HCT116 (cell line): ENCODE results near the gene CTBP2. TPM values are rescaled to one million over a fixed set of nuclear protein-coding genes. Genes with fewer than 3 reads are reported as not detected.

Source experiments
- ATAC-seq: fragments of 200-7000 bp; cut with Tn5 transposase; 2 replicates; pipeline ENCODE4 v1.9.1; 2020; ENCODE audit warnings: mild to moderate bottlenecking, moderate library complexity
- BruUV-seq: library from RNA; stranded (reverse); fragments of 400-500 nt; replicated peaks from 2 replicates; lab custom pipeline; 2021; lab: Mats Ljungman, UMichigan
- CTCF ChIA-PET: fragments of 300-600 bp; sonication (Branson Sonifier 250); formaldehyde crosslinking; loops from one replicate; lab custom pipeline; 2021; ENCODE audit warnings: antibody characterized with exemption; lab: Charles Lee
- POLR2A ChIA-PET: fragments of 300-600, 350-600 bp; sonication (Branson Sonifier 250); formaldehyde crosslinking; loops from one replicate; lab custom pipeline; 2021; ENCODE audit warnings: antibody characterized with exemption; lab: Charles Lee
- RAD21 ChIA-PET, 2 experiments: fragments of 300-600 bp; sonication (Branson Sonifier 250); formaldehyde crosslinking; loops; one replicate each; lab custom pipeline; 2023; ENCODE audit warnings: low total read pairs in 2 of 2; ENCODE audit not compliant: uncharacterized antibody in 2 of 2, unreplicated experiment in 2 of 2, low non-redundant PET in 1 of 2; lab: Charles Lee
- DNase-seq: peaks from one replicate; pipeline ENCODE4 v3.0.0-alpha.2; 2010; ENCODE audit warnings: low read depth, low spot score
- H2AFZ ChIP-seq: fragments of 200-600 bp; shearing (Covaris generic), sonication (generic); 2 replicates; pipeline ENCODE4 v1.6.1; 2017; ENCODE audit warnings: low read depth, mixed run types, mixed read lengths, antibody characterized with exemption, low read length; ENCODE audit not compliant: poor library complexity, severe bottlenecking
- H3K27ac ChIP-seq: 2 replicates; pipeline ENCODE4 v1.5.1; 2012; ENCODE audit warnings: low read depth, low read length
- H3K27me3 ChIP-seq: fragments of 200-600 bp; sonication (generic); 2 replicates; pipeline ENCODE4 v1.6.1; 2016; ENCODE audit warnings: mixed run types, low read length, mixed read lengths; ENCODE audit not compliant: insufficient read depth
- H3K36me3 ChIP-seq, 2 experiments: fragments of 200-500 bp in 1 of 2; fragments of 200-600 bp in 1 of 2; sonication (Bioruptor generic) in 1 of 2; sonication (generic) in 1 of 2; 2 replicates each; pipeline versions ENCODE4 v1.5.1 to v1.6.1; 2014 to 2016; ENCODE audit warnings: low read length in 2 of 2, inconsistent platforms in 1 of 2, mixed read lengths in 1 of 2, mixed run types in 1 of 2; ENCODE audit not compliant: insufficient read depth in 2 of 2, control insufficient read depth in 1 of 2
- H3K4me1 ChIP-seq, 2 experiments: fragments of 200-600 bp in 1 of 2; sonication (generic) in 1 of 2; 2 replicates each; pipeline versions ENCODE4 v1.5.1 to v1.6.1; 2012 to 2017; ENCODE audit warnings: low read length in 2 of 2, inconsistent platforms in 1 of 2, mild to moderate bottlenecking in 1 of 2, mixed read lengths in 1 of 2, mixed run types in 1 of 2, moderate library complexity in 1 of 2; ENCODE audit not compliant: insufficient read depth in 2 of 2, control insufficient read depth in 1 of 2
- H3K4me2 ChIP-seq: fragments of 200-600 bp; sonication (generic); 2 replicates; pipeline ENCODE4 v1.6.1; 2017; ENCODE audit warnings: mixed run types, low read length, mixed read lengths
- H3K4me3 ChIP-seq, 2 experiments: fragments of 200-600 bp in 1 of 2; sonication (generic) in 1 of 2; replicated peaks in 1 of 2; 2 replicates each; pipeline ENCODE4 v1.5.1; 2011 to 2016; ENCODE audit warnings: low read length in 2 of 2, control low read depth in 1 of 2, low read depth in 1 of 2, mild to moderate bottlenecking in 1 of 2, mixed read lengths in 1 of 2, mixed run types in 1 of 2
- H3K79me2 ChIP-seq: fragments of 200-600 bp; sonication (generic); 2 replicates; pipeline ENCODE4 v1.6.1; 2017; ENCODE audit warnings: mild to moderate bottlenecking, mixed run types, low read length, moderate library complexity, mixed read lengths; ENCODE audit not compliant: insufficient read depth
- H3K9ac ChIP-seq: fragments of 200-600 bp; sonication (generic); 2 replicates; pipeline ENCODE4 v1.6.1; 2016; ENCODE audit warnings: low read length, mixed read lengths
- H3K9me2 ChIP-seq: fragments of 200-600 bp; sonication (generic), shearing (Covaris generic); 2 replicates; pipeline ENCODE4 v1.6.1; 2017; ENCODE audit warnings: mixed run types, mild to moderate bottlenecking, moderate library complexity; ENCODE audit not compliant: insufficient read depth
- H3K9me3 ChIP-seq, 2 experiments: fragments of 200-500 bp in 1 of 2; fragments of 200-600 bp in 1 of 2; sonication (Bioruptor generic) in 1 of 2; sonication (generic) in 1 of 2; 2 replicates each; pipeline ENCODE4 v1.6.1; 2014 to 2017; ENCODE audit warnings: low read length in 2 of 2, mixed read lengths in 2 of 2, inconsistent platforms in 1 of 2, low read depth in 1 of 2, mild to moderate bottlenecking in 1 of 2, mixed run types in 1 of 2, moderate library complexity in 1 of 2; ENCODE audit not compliant: control insufficient read depth in 1 of 2, insufficient read depth in 1 of 2
- H4K20me1 ChIP-seq: fragments of 200-600 bp; sonication (generic), shearing (Covaris generic); 2 replicates; pipeline ENCODE4 v1.6.1; 2017; ENCODE audit warnings: mixed run types, mild to moderate bottlenecking, moderate library complexity; ENCODE audit not compliant: insufficient read depth
- CEBPB ChIP-seq: IDR thresholded peaks from 2 replicates; pipeline ENCODE4 v1.6.1; 2012; ENCODE audit warnings: low read depth
- ELF1 ChIP-seq: IDR thresholded peaks from 2 replicates; pipeline ENCODE4 v1.6.1; 2012; ENCODE audit warnings: low read depth, borderline replicate concordance
- POLR2A ChIP-seq: IDR thresholded peaks from 2 replicates; pipeline ENCODE4 v1.7.0; 2011; ENCODE audit warnings: borderline replicate concordance; ENCODE audit not compliant: insufficient read depth, insufficient read length; ENCODE audit errors: extremely low read depth
- TCF7L2 ChIP-seq: IDR thresholded peaks from 2 replicates; pipeline ENCODE4 v1.7.0; 2011; ENCODE audit warnings: borderline replicate concordance, inconsistent platforms; ENCODE audit not compliant: insufficient read depth, insufficient read length; ENCODE audit errors: extremely low read depth
- intact Hi-C: fragments of 100-400 bp; cut with micrococcal nuclease; formaldehyde crosslinking; loops from 2 replicates; pipeline ENCODE4 v1.10.0; 2022
- total RNA-seq: library from RNA; stranded (reverse); gene quantifications from one replicate; pipeline ENCODE4 v1.2.1, GENCODE V29; 2021; ENCODE audit not compliant: unreplicated experiment
- TF ChIP-seq, protein P1 (sequence below): IDR thresholded peaks from 2 replicates; pipeline ENCODE4 v1.6.1; 2012
- TF ChIP-seq, protein P2 (sequence below), 3 experiments: fragments of 200-600 bp in 1 of 3; sonication (generic) in 1 of 3; IDR thresholded peaks in 2 of 3; conservative IDR thresholded peaks in 1 of 3; 2 replicates each; pipeline ENCODE4 v1.5.1; 2012 to 2017; ENCODE audit warnings: low read depth in 2 of 3, low read length in 2 of 3, antibody characterized with exemption in 1 of 3, borderline replicate concordance in 1 of 3, control low read depth in 1 of 3, mild to moderate bottlenecking in 1 of 3, mixed read lengths in 1 of 3, mixed run types in 1 of 3, moderate library complexity in 1 of 3; ENCODE audit not compliant: insufficient read depth in 1 of 3
- TF ChIP-seq, protein P3 (sequence below): IDR thresholded peaks from 2 replicates; pipeline ENCODE4 v1.6.1; 2012; ENCODE audit warnings: low read depth

The CTBP2 gene
- total RNA-seq, 1 experiment from 2014 or later = 144 TPM

- DNase-seq = no peak
- RAD21 ChIA-PET = no interaction called here
- no peaks in the 10 kb centered on the region for H3K27me3 ChIP-seq
- no peaks in the 10 kb centered on the region for H3K9me3 ChIP-seq
- BruUV-seq = no TSS peak
- no peak overlapping the region for H2AFZ ChIP-seq
- intact Hi-C loops = no loop called here
- no peak for TF ChIP-seq ELF1
- no peak for TF ChIP-seq POLR2A
- no peak for TF ChIP-seq CEBPB
- TF ChIP-seq, protein P1, sequence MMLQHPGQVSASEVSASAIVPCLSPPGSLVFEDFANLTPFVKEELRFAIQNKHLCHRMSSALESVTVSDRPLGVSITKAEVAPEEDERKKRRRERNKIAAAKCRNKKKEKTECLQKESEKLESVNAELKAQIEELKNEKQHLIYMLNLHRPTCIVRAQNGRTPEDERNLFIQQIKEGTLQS = no peak
- TF ChIP-seq, protein P2, sequence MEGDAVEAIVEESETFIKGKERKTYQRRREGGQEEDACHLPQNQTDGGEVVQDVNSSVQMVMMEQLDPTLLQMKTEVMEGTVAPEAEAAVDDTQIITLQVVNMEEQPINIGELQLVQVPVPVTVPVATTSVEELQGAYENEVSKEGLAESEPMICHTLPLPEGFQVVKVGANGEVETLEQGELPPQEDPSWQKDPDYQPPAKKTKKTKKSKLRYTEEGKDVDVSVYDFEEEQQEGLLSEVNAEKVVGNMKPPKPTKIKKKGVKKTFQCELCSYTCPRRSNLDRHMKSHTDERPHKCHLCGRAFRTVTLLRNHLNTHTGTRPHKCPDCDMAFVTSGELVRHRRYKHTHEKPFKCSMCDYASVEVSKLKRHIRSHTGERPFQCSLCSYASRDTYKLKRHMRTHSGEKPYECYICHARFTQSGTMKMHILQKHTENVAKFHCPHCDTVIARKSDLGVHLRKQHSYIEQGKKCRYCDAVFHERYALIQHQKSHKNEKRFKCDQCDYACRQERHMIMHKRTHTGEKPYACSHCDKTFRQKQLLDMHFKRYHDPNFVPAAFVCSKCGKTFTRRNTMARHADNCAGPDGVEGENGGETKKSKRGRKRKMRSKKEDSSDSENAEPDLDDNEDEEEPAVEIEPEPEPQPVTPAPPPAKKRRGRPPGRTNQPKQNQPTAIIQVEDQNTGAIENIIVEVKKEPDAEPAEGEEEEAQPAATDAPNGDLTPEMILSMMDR (IDR thresholded peaks at IDR 0.05 in 2 of 3, conservative IDR thresholded peaks at IDR 0.05 in 1 of 3; ENCODE audit: borderline replicate concordance in 1 of 3, insufficient read depth in 1 of 3, low read depth in 2 of 3, low read length in 2 of 3) = no peak
- TF ChIP-seq TCF7L2 = no peak
- CTCF ChIA-PET = interaction anchor here (0.9 to 1.2 kb wide), 2 partner anchors 13 to 26 kb away, joined by 3 to 6 read pairs; no protein-coding TSS in a partner anchor
- no peak for ATAC-seq
- peaks cover 0 to 7% of the 10 kb centered on the region in 2 experiments; a peak in 2 of 4 replicates for H3K36me3 ChIP-seq
- peaks cover 97% of the 10 kb centered on the region for H3K79me2 ChIP-seq
- H3K4me2 ChIP-seq = no peak overlapping the region
- no peaks in the 10 kb centered on the region; a peak in 1 of 4 replicates for H3K4me1 ChIP-seq
- no peak overlapping the region for H3K4me3 ChIP-seq
- H3K9ac ChIP-seq = no peak overlapping the region
- POLR2A ChIA-PET = no interaction called here
- no peak overlapping the region for H3K27ac ChIP-seq
- no peaks in the 10 kb centered on the region; the same call in 1 of the 2 replicates for H4K20me1 ChIP-seq
- no peaks in the 10 kb centered on the region for H3K9me2 ChIP-seq
These were observed 86.4 kb downstream of the CTBP2 start for GRCh38 chr10:125073996-125074395.

DNA sequence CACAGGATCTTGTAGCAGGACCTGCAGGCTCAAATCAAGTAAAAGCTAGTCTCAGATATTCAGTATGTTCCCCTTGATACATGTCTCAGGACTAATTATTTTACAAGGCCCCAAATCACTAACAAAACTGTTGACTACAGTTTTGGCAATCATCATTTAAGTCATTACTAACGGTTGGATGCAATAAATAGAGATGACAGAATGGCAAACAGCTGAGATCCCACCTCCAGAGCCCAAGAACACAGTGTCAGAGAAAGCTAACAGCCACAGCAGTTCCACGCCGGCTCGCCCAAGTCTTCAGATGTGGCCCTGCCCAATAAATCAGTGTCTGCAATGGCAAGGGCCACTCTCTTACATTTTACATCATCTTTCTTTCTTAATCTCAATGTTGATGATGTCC lies 87.6 kb downstream of the CTBP2 start:
- intact Hi-C loops = no loop called here
- no peaks in the 10 kb centered on the region for H3K9me3 ChIP-seq
- H3K9me2 ChIP-seq = no peaks in the 10 kb centered on the region
- no peaks in the 10 kb centered on the region for H3K27me3 ChIP-seq
- POLR2A ChIA-PET = no interaction called here
- no peak overlapping the region for H3K4me2 ChIP-seq
- TF ChIP-seq, protein P3, sequence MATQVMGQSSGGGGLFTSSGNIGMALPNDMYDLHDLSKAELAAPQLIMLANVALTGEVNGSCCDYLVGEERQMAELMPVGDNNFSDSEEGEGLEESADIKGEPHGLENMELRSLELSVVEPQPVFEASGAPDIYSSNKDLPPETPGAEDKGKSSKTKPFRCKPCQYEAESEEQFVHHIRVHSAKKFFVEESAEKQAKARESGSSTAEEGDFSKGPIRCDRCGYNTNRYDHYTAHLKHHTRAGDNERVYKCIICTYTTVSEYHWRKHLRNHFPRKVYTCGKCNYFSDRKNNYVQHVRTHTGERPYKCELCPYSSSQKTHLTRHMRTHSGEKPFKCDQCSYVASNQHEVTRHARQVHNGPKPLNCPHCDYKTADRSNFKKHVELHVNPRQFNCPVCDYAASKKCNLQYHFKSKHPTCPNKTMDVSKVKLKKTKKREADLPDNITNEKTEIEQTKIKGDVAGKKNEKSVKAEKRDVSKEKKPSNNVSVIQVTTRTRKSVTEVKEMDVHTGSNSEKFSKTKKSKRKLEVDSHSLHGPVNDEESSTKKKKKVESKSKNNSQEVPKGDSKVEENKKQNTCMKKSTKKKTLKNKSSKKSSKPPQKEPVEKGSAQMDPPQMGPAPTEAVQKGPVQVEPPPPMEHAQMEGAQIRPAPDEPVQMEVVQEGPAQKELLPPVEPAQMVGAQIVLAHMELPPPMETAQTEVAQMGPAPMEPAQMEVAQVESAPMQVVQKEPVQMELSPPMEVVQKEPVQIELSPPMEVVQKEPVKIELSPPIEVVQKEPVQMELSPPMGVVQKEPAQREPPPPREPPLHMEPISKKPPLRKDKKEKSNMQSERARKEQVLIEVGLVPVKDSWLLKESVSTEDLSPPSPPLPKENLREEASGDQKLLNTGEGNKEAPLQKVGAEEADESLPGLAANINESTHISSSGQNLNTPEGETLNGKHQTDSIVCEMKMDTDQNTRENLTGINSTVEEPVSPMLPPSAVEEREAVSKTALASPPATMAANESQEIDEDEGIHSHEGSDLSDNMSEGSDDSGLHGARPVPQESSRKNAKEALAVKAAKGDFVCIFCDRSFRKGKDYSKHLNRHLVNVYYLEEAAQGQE = no peak
- TF ChIP-seq CEBPB = no peak
- TF ChIP-seq, protein P2 (IDR thresholded peaks at IDR 0.05 in 2 of 3, conservative IDR thresholded peaks at IDR 0.05 in 1 of 3; ENCODE audit: borderline replicate concordance in 1 of 3, insufficient read depth in 1 of 3, low read depth in 2 of 3, low read length in 2 of 3) = no peak
- H3K4me1 ChIP-seq = peaks cover 0 to 3% of the 10 kb centered on the region in 2 experiments; a peak in 1 of 4 replicates
- H3K9ac ChIP-seq = no peak overlapping the region
- peaks cover 99% of the 10 kb centered on the region for H3K79me2 ChIP-seq
- no peaks in the 10 kb centered on the region; the same call in 1 of the 2 replicates for H4K20me1 ChIP-seq
- BruUV-seq = no TSS peak
- RAD21 ChIA-PET = no interaction called here
- DNase-seq (no peak), ATAC-seq (no peak)
- H2AFZ ChIP-seq = no peak overlapping the region
- no peak overlapping the region for H3K27ac ChIP-seq
- peaks cover 0 to 7% of the 10 kb centered on the region in 2 experiments; a peak in 2 of 4 replicates for H3K36me3 ChIP-seq
- CTCF ChIA-PET = interaction anchor here (0.8 kb wide), 1 partner anchor 25 kb away, joined by 3 read pairs; no protein-coding TSS in a partner anchor
- H3K4me3 ChIP-seq = no peak overlapping the region
